Erythroblast (primary cell): Measurements from ENCODE around the gene XPNPEP2.

Experiments
- GATA1 ChIP-seq: IDR thresholded peaks from 2 replicates; pipeline ENCODE4 v1.6.1; 2011; ENCODE audit warnings: low read depth, mild to moderate bottlenecking, control low read depth, low read length, moderate library complexity
- POLR2A ChIP-seq: IDR thresholded peaks from 2 replicates; pipeline ENCODE4 v1.6.1; 2011; ENCODE audit warnings: mild to moderate bottlenecking, low read length

DNA sequence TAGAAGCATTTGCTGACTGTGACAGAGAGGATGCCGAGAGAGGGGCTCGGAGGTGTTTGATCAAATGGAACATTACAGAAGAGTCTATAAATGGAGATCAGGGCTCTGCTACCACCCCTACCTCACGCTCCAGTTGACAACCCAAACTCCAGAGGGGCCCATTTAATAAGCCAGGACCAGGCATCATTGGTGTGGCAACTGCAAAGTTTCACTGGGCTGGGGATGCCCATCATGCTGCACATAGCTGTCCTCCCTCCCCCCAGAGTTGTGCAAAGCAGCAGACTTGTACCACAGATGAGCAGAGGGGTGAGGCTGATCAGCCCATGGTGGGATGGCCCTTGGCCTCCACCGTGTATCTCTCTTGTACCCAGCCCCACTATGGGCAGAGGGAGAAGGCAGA, 38.2 kb upstream of the XPNPEP2 start:
- TF ChIP-seq POLR2A (no peak), GATA1 (no peak)
